Activated naive CD8-positive, alpha-beta T cell treated with anti-CD3 and anti-CD28 coated beads for 36 hours (primary cell): Measurements from ENCODE around the gene BCAS3. TPM values are rescaled to one million over a fixed set of nuclear protein-coding genes. Genes with fewer than 3 reads are reported as not detected.
"Not testable (repeated sequence)": the region's sequence is repeated elsewhere in the genome, so short reads cannot be mapped to it uniquely, and the experiment has no call there.

ENCODE experiments used
- DNase-seq: peaks from one replicate; pipeline ENCODE4 v3.0.0; 2021
- H3K27ac Mint-ChIP-seq: one replicate; pipeline ENCODE4 v1.8.0; 2022; ENCODE audit warnings: mild to moderate bottlenecking, moderate library complexity, mixed read lengths
- H3K27me3 Mint-ChIP-seq: one replicate; pipeline ENCODE4 v1.8.0; 2022; ENCODE audit warnings: mild to moderate bottlenecking, mixed read lengths
- H3K36me3 Mint-ChIP-seq: one replicate; pipeline ENCODE4 v1.8.0; 2021; ENCODE audit warnings: mild to moderate bottlenecking, mixed read lengths
- H3K4me1 Mint-ChIP-seq: one replicate; pipeline ENCODE4 v1.8.0; 2021; ENCODE audit warnings: mixed read lengths
- H3K4me3 Mint-ChIP-seq: one replicate; pipeline ENCODE4 v1.8.0; 2022; ENCODE audit warnings: mild to moderate bottlenecking, moderate library complexity, mixed read lengths
- H3K9me3 Mint-ChIP-seq: one replicate; pipeline ENCODE4 v1.8.0; 2022; ENCODE audit warnings: mixed read lengths
- total RNA-seq, 2 experiments: library from RNA; stranded (reverse); gene quantifications; one replicate each; pipeline ENCODE4 v1.2.3, GENCODE V29; 2021

The BCAS3 gene
- total RNA-seq, 2 experiments from 2014 or later: 4.9 to 7.0 TPM

GRCh38 chr17:60656499-60656898, 21.2 kb upstream of the BCAS3 start:
- DNase-seq: no peak
- Mint-ChIP-seq H3K4me1 (peaks cover 22% of the 10 kb centered on the region), H3K4me3 (no peak overlapping the region), H3K36me3 (peaks cover 8% of the 10 kb centered on the region), H3K27me3 (no peaks in the 10 kb centered on the region), H3K27ac (no peak overlapping the region), H3K9me3 (no peaks in the 10 kb centered on the region)

GRCh38 chr17:60659156-60659555, 18.5 kb upstream of the BCAS3 start:
- no peak for DNase-seq
- Mint-ChIP-seq H3K36me3 (peaks cover 5% of the 10 kb centered on the region), H3K9me3 (no peaks in the 10 kb centered on the region), H3K4me1 (no peaks in the 10 kb centered on the region), H3K27me3 (no peaks in the 10 kb centered on the region), H3K27ac (no peak overlapping the region), H3K4me3 (no peak overlapping the region)

GRCh38 chr17:60661489-60661888, 16.2 kb upstream of the BCAS3 start:
- no peaks in the 10 kb centered on the region for H3K9me3 Mint-ChIP-seq

GRCh38 chr17:60664022-60664421, 13.6 kb upstream of the BCAS3 start:
- Mint-ChIP-seq H3K9me3 (no peaks in the 10 kb centered on the region), H3K27me3 (no peaks in the 10 kb centered on the region), H3K27ac (no peak overlapping the region), H3K36me3 (peaks cover 8% of the 10 kb centered on the region), H3K4me3 (no peak overlapping the region), H3K4me1 (no peaks in the 10 kb centered on the region)
- no peak for DNase-seq

More at GRCh38 chr17:60661489-60661888, 16.2 kb upstream of the BCAS3 start:
- no peak overlapping the region for H3K4me3 Mint-ChIP-seq
- no peak for DNase-seq
- no peaks in the 10 kb centered on the region for H3K27me3 Mint-ChIP-seq
- no peak overlapping the region for H3K27ac Mint-ChIP-seq
- H3K36me3 Mint-ChIP-seq: peaks cover 10% of the 10 kb centered on the region
- no peaks in the 10 kb centered on the region for H3K4me1 Mint-ChIP-seq

GRCh38 chr17:60665602-60666001, 12.0 kb upstream of the BCAS3 start:
- no peaks in the 10 kb centered on the region for H3K9me3 Mint-ChIP-seq
- no peak overlapping the region for H3K27ac Mint-ChIP-seq
- peaks cover 5% of the 10 kb centered on the region for H3K36me3 Mint-ChIP-seq
- no peak for DNase-seq
- H3K4me3 Mint-ChIP-seq: no peak overlapping the region
- no peaks in the 10 kb centered on the region for H3K27me3 Mint-ChIP-seq
- H3K4me1 Mint-ChIP-seq: no peaks in the 10 kb centered on the region

GRCh38 chr17:60668741-60669140, 8.9 kb upstream of the BCAS3 start:
- not testable (repeated sequence) for H3K4me1 Mint-ChIP-seq, H3K27me3 Mint-ChIP-seq, H3K9me3 Mint-ChIP-seq, DNase-seq, H3K27ac Mint-ChIP-seq, H3K4me3 Mint-ChIP-seq, H3K36me3 Mint-ChIP-seq

- DNase-seq: no peak
- Mint-ChIP-seq H3K9me3 (no peaks in the 10 kb centered on the region), H3K27ac (no peak overlapping the region), H3K4me3 (no peak overlapping the region), H3K4me1 (peaks cover 2% of the 10 kb centered on the region), H3K27me3 (no peaks in the 10 kb centered on the region), H3K36me3 (no peaks in the 10 kb centered on the region)
These were observed 6.2 kb upstream of the BCAS3 start for GRCh38 chr17:60671482-60671881.

GRCh38 chr17:60674637-60675036, 3.0 kb upstream of the BCAS3 start:
- H3K9me3 Mint-ChIP-seq, H3K4me3 Mint-ChIP-seq, H3K36me3 Mint-ChIP-seq, H3K27me3 Mint-ChIP-seq, H3K27ac Mint-ChIP-seq, DNase-seq: not testable (repeated sequence)
- H3K4me1 Mint-ChIP-seq: peaks cover 14% of the 10 kb centered on the region

- H3K27me3 Mint-ChIP-seq: no peaks in the 10 kb centered on the region
These were observed 1.7 kb upstream of the BCAS3 start for GRCh38 chr17:60675997-60676396.

GRCh38 chr17:60676758-60677307, 818 bp upstream of the BCAS3 start:
- no peaks in the 10 kb centered on the region for H3K27me3 Mint-ChIP-seq
- no peaks in the 10 kb centered on the region for H3K9me3 Mint-ChIP-seq
- DNase-seq: no peak

More at GRCh38 chr17:60675997-60676396, 1.7 kb upstream of the BCAS3 start:
- no peak for DNase-seq
- H3K9me3 Mint-ChIP-seq: no peaks in the 10 kb centered on the region
- no peak overlapping the region for H3K27ac Mint-ChIP-seq
- H3K4me1 Mint-ChIP-seq: peaks cover 14% of the 10 kb centered on the region
- no peak overlapping the region for H3K4me3 Mint-ChIP-seq
- H3K36me3 Mint-ChIP-seq: no peaks in the 10 kb centered on the region

GRCh38 chr17:60678118-60678444, 430 bp downstream of the BCAS3 start:
- no peaks in the 10 kb centered on the region for H3K9me3 Mint-ChIP-seq
- peaks cover 14% of the 10 kb centered on the region for H3K4me1 Mint-ChIP-seq
- no peaks in the 10 kb centered on the region for H3K36me3 Mint-ChIP-seq
- DNase-seq: no peak
- peak overlapping the region; percentile 98 for H3K4me3 Mint-ChIP-seq
- peak overlapping the region; percentile 87 for H3K27ac Mint-ChIP-seq
- H3K27me3 Mint-ChIP-seq: no peaks in the 10 kb centered on the region

More at GRCh38 chr17:60676758-60677307, 818 bp upstream of the BCAS3 start:
- peak overlapping the region; percentile 98 for H3K4me3 Mint-ChIP-seq
- peaks cover 14% of the 10 kb centered on the region for H3K4me1 Mint-ChIP-seq
- H3K36me3 Mint-ChIP-seq: no peaks in the 10 kb centered on the region
- H3K27ac Mint-ChIP-seq: peak overlapping the region; percentile 87

GRCh38 chr17:60679287-60679686, 1.6 kb downstream of the BCAS3 start:
- Mint-ChIP-seq H3K9me3 (no peaks in the 10 kb centered on the region), H3K4me1 (peaks cover 14% of the 10 kb centered on the region), H3K36me3 (no peaks in the 10 kb centered on the region), H3K27ac (no peak overlapping the region), H3K4me3 (no peak overlapping the region), H3K27me3 (no peaks in the 10 kb centered on the region)
- DNase-seq: no peak

GRCh38 chr17:60680754-60681153, 3.1 kb downstream of the BCAS3 start:
- H3K36me3 Mint-ChIP-seq: peaks cover 2% of the 10 kb centered on the region

GRCh38 chr17:60685437-60685836, 7.8 kb downstream of the BCAS3 start:
- H3K4me1 Mint-ChIP-seq: no peaks in the 10 kb centered on the region
- H3K27me3 Mint-ChIP-seq: no peaks in the 10 kb centered on the region
- H3K36me3 Mint-ChIP-seq: peaks cover 2% of the 10 kb centered on the region
- DNase-seq: no peak
- H3K27ac Mint-ChIP-seq: no peak overlapping the region
- H3K4me3 Mint-ChIP-seq: no peak overlapping the region
- H3K9me3 Mint-ChIP-seq: no peaks in the 10 kb centered on the region

More at GRCh38 chr17:60680754-60681153, 3.1 kb downstream of the BCAS3 start:
- Mint-ChIP-seq H3K4me3 (no peak overlapping the region), H3K27me3 (no peaks in the 10 kb centered on the region), H3K27ac (no peak overlapping the region), H3K4me1 (peaks cover 14% of the 10 kb centered on the region), H3K9me3 (no peaks in the 10 kb centered on the region)
- DNase-seq: no peak

- no peaks in the 10 kb centered on the region for H3K27me3 Mint-ChIP-seq
- peaks cover 5% of the 10 kb centered on the region for H3K4me1 Mint-ChIP-seq
- no peak overlapping the region for H3K4me3 Mint-ChIP-seq
- H3K36me3 Mint-ChIP-seq: no peaks in the 10 kb centered on the region
- no peaks in the 10 kb centered on the region for H3K9me3 Mint-ChIP-seq
- DNase-seq: no peak
- H3K27ac Mint-ChIP-seq: no peak overlapping the region
These were observed 18.3 kb downstream of the BCAS3 start for GRCh38 chr17:60695960-60696359.

- H3K9me3 Mint-ChIP-seq: no peaks in the 10 kb centered on the region
- H3K27me3 Mint-ChIP-seq: no peaks in the 10 kb centered on the region
- H3K4me3 Mint-ChIP-seq: no peak overlapping the region
- peaks cover 5% of the 10 kb centered on the region for H3K4me1 Mint-ChIP-seq
- H3K36me3 Mint-ChIP-seq: no peaks in the 10 kb centered on the region
- no peak for DNase-seq
- no peak overlapping the region for H3K27ac Mint-ChIP-seq
These were observed 21.4 kb downstream of the BCAS3 start for GRCh38 chr17:60699090-60699489.
